NCI-H2029 (cell line): ENCODE data around the gene MYO5A.
"Not testable (repeated sequence)": the region's sequence is repeated elsewhere in the genome, so short reads cannot be mapped to it uniquely, and the experiment has no call there.

ENCODE experiments used
- DNase-seq: peaks from one replicate; lab custom pipeline; 2025; lab: John Stamatoyannopoulos, UW

Gene MYO5A

DNA sequence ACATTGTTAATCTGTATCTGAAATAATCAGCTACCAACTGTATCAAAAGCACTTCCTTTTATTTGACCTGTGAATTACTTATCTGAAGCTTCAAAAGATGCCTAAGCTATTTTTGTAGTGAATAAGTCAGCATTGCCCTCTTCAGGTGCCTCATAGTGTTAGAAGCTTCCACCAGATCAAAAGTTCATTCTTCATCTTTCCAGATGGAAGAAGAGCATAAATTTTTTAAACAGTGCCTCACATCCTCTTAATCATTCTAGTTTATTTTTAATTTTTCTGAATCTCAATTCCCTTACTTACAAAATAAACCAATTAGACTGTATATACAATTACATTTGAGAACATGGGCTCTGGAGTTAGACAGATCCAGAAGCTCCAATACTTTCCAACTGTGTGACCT lies 65.0 kb downstream of the MYO5A start:
- no peak for DNase-seq

GRCh38 chr15:52462806-52463360 lies 65.8 kb downstream of the MYO5A start:
- no peak for DNase-seq

DNA sequence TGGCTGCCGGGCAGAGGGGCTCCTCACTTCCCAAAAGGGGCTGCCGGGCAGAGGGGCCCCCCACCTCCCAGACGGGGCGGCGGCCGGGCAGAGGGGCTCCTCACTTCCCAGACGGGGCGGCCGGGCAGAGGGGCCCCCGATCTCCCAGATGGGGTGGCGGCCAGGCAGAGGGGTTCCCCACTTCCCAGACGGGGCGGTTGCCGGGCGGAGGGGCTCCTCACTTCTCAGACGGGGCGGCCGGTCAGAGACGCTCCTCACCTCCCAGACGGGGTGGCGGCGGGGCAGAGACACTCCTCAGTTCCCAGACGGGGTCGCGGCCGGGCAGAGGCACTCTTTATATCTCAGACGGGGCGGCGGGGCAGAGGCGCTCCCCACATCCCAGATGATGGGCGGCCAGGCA lies 69.0 kb downstream of the MYO5A start:
- not testable (repeated sequence) for DNase-seq

DNA sequence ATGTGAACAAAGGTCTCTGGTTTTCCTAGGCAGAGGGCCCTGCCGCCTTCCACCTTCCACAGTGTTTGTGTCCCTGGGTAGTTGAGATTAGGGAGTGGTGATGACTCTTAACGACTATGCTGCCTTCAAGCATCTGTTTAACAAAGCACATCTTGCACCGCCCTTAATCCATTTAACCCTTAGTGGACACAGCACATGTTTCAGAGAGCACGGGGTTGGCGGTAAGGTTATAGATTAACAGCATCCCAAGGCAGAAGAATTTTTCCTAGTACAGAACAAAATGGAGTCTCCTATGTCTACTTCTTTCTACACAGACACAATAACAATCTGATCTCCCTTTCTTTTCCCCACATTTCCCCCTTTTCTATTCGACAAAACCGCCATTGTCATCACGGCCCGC lies 69.4 kb downstream of the MYO5A start:
- DNase-seq, result not testable (repeated sequence)

GRCh38 chr15:52448011-52448890 lies 80.4 kb downstream of the MYO5A start:
- DNase-seq, result no peak

- no peak for DNase-seq
Measured at GRCh38 chr15:52445954-52446353, 82.7 kb downstream of the MYO5A start.

DNA sequence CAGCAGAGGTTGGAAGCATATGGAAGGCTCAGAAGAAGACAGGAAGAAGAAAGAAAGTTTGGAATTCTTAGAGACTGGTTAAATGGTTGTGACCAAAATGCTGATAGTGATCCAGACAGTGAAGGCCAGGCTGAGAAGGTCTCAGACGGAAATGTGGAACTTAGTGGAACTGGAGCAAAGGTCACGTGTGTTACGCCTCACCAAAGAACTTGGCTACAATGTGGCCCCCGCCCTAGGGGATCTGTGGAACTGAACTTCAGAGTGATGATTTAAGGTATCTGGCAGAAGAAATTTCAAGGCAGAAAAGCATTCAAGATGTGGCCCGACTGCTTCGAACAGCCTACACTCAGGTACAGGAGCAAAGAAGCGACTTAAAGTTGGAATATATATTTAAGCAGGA lies 83.1 kb downstream of the MYO5A start:
- no peak for DNase-seq

- not testable (repeated sequence) for DNase-seq
Measured at GRCh38 chr15:52443205-52443604, 85.5 kb downstream of the MYO5A start.

DNA sequence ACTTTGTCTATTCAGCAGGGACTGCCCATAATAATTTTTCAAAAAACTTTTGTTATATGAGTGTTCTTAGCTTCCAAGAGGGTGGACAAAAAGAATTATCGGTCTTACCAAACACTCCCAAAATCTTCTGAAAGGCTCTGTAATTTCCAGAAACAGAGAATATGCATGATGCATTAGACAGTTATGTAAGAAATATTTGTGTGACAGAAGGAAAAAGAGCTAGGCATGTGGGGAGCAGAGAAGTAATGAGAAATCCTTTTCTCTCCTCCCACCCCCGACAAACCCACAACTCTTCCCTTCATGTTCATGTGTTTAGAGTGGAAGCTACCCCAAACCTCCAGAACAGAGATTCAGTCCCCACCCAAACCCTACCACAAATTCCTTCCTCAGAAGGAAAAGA lies 86.8 kb downstream of the MYO5A start:
- DNase-seq, result no peak

DNA sequence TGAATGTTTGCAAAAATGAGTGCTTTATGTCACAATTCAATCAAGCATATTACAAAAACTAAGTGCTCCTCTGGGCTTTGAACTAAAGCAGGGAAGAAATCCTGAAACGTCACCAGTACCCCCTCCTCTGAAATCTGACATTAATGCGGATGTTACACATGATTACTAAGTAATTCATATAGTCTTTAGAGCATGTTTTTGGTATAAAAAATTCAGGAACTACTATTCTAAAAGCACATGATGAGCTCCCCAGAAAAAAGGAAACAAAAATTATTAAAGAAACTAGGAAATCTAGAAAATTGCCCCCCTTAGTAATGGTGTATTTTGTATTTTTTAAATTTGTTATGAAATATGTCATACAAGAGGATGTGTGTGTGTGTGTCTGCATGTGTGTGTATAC lies 87.7 kb downstream of the MYO5A start:
- DNase-seq, result no peak

- no peak for DNase-seq
Measured at GRCh38 chr15:52440414-52440813, 88.3 kb downstream of the MYO5A start.

DNA sequence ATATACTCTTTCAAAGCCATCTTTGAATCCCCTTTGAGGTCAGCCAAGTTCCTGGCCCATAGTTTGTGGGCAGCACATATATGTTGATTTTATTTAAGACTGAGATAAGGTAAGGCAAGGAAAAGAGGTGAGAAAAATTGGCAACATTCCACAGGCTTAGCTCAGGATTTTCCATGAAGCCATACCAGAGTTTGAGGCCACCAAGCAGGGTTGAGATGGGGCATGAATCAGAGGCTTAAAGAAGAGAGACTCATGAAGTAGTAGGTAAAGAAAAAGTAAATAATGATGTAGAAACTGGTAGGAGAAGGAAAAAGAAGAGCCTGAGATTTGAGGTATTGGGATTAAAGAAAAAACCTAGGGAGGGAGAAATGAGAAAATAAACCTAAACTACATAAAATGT lies 89.2 kb downstream of the MYO5A start:
- DNase-seq, result no peak

GRCh38 chr15:52439042-52439441 lies 89.6 kb downstream of the MYO5A start:
- not testable (repeated sequence) for DNase-seq

GRCh38 chr15:52438047-52438446 lies 90.6 kb downstream of the MYO5A start:
- no peak for DNase-seq

DNA sequence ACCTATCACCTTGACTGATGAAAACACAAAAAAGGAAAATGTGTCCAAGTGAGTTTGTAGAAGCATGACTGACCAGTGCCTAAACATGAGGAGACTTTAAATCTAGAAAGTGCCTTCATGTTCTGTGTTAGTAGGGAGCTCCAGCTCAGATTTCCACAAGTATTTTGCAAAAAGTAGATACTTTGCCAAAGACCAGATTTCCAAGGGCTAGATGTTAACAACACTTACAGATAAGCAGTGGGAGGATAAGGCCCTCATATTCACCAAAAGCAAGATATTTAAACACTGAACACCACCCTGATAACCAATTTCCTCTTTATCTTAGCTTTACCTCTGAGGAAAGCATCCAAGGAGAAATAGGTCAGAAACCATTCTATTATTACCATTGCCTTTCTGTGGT lies 91.0 kb downstream of the MYO5A start:
- no peak for DNase-seq

DNA sequence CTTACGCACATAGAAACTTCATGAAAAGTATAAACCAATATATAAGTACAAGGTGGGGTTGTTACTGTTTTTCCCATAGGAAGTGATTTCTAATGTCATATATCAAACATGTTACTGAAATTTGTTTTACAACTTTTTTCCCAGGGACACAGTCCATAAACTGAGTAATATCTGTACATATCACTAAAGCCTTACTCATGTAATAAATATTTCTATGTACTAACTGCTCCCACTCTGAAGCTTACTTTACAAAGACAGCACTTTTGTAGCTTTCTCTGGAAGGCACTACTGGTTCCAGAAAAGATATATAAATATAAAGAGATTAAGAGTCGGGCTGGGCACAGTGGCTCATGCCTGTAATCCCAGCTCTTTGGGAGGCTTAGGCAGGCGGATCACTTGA lies 91.7 kb downstream of the MYO5A start:
- DNase-seq, result no peak

DNA sequence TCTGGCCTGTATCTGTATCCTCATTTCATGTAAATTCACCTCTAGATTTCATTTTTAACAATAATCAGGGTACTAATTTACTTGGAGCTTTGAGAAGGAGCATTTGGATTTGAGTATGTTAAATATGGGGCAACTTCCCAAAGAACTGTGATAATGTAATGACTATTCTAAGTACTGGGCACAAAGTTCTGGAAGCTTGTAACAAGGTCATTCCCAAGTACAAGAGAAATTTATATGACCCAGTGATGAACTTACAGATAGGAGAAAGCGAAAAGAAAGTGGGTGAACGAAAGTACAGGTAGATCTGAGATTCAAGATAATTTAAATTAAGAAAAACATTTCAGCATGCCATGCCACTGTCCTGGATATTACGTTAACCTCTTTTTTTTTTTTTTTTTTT lies 93.8 kb downstream of the MYO5A start:
- DNase-seq, result no peak

- DNase-seq, result no peak
Measured at GRCh38 chr15:52428297-52428696, 100.4 kb downstream of the MYO5A start.

DNA sequence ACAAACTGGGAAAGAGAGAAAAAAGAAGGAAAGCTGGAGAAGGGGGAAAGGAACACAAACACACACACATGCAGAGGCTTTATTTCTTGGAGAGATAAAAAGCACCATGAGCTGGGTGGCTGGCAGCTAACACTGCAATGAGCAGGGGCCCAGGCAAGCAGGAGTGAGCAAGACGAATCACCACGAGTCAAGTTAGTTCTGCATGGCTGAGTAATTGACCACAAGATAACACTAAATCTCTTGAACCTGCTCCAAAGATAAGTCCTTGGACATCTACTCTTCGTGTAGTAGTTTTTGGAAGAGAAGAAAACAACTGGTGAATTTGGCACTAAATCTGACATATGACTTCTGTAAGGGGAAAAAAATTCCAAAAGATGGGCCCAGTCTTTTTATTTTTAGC lies 100.9 kb downstream of the MYO5A start:
- DNase-seq, result no peak

DNA sequence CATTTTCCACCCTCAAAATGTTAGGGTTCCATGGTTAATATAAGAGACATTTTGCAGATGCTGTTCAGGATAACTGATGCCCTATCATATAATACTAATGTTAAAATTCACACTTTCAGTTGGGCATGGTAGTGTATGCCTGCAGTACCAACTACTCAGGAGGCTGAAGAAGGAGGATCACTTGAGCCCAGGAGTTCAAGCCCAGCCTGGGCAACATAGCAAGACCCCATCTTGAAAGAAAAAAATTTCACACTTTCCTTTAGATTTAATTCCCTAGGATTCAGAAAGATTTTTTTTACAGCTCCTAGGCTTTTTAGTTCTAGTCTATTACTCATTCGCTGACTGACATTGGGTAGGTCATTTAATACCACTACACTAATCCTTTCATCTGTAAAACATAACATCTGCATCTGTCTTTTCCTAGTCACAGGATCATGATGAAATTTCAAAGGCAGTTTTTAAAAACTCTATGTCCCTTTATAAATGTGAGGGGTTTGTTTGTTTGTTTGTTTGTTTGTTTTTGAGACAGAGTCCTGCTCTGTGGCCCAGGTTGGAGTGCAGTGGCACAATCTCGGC lies 103.7 kb downstream of the MYO5A start:
- DNase-seq, result no peak

- DNase-seq, result no peak
Measured at GRCh38 chr15:52423852-52424251, 104.8 kb downstream of the MYO5A start.

- no peak for DNase-seq
Measured at GRCh38 chr15:52422001-52422400, 106.7 kb downstream of the MYO5A start.

DNA sequence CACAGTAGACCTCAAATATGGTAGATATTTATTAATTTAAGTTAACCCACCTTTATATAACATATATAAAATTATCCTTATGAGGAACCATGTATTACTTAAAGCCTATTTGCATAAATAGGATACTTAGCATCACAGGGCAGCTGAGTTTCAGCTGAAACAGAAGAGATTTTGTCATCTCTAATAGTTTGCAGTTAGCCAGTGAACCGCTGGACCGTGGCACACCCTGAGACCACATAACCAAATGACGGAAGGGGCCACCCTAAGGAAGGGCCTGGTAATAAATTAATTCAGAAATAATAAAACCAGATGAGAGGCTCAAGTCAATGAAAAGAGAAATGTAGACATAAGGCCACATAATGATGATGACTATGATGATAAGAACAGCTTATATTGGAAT lies 107.7 kb downstream of the MYO5A start:
- no peak for DNase-seq
